ENCODE results near the gene VWDE. TPM values are rescaled to one million over a fixed set of nuclear protein-coding genes. Genes with fewer than 3 reads are reported as not detected.

The VWDE gene
- total RNA-seq, 1 experiment from 2014 or later, result not detected

- no peak for DNase-seq
- Histone ChIP-seq H3K79me2 (ENCODE audit: low read length) (no peaks in the 10 kb centered on the region), H4K20me1 (ENCODE audit: insufficient read depth, low read depth, low read length) (no peaks in the 10 kb centered on the region), H3K4me1 (ENCODE audit: low read length) (no peaks in the 10 kb centered on the region), H3K9me3 (ENCODE audit: low read length) (no peaks in the 10 kb centered on the region), H3K9ac (ENCODE audit: low read length) (no peak overlapping the region), H3K27me3 (ENCODE audit: low read length) (no peaks in the 10 kb centered on the region), H2AFZ (ENCODE audit: low read length) (no peak overlapping the region), H3K36me3 (ENCODE audit: insufficient read depth, low read length) (no peaks in the 10 kb centered on the region), H3K27ac (ENCODE audit: low read length) (no peak overlapping the region), H3K4me3 (ENCODE audit: low read length) (no peak overlapping the region), H3K4me2 (ENCODE audit: low read depth, low read length, poor library complexity, severe bottlenecking) (no peak overlapping the region), H3K9me2 (replicated peaks; ENCODE audit: insufficient read depth, low read length) (no peaks in the 10 kb centered on the region)
Measured at GRCh38 chr7:12287901-12288300, 115.8 kb downstream of the VWDE start.

GRCh38 chr7:12281038-12281437 lies 122.6 kb downstream of the VWDE start:
- no peaks in the 10 kb centered on the region for H3K79me2 ChIP-seq (ENCODE audit: low read length)
- H3K4me3 ChIP-seq (ENCODE audit: low read length), result no peak overlapping the region
- no peak overlapping the region for H3K4me2 ChIP-seq (ENCODE audit: low read depth, low read length, poor library complexity, severe bottlenecking)
- no peaks in the 10 kb centered on the region for H3K9me3 ChIP-seq (ENCODE audit: low read length)
- no peaks in the 10 kb centered on the region for H3K27me3 ChIP-seq (ENCODE audit: low read length)
- H4K20me1 ChIP-seq (ENCODE audit: insufficient read depth, low read depth, low read length), result no peaks in the 10 kb centered on the region
- DNase-seq, result no peak
- no peaks in the 10 kb centered on the region for H3K4me1 ChIP-seq (ENCODE audit: low read length)
- no peak overlapping the region for H3K9ac ChIP-seq (ENCODE audit: low read length)
- H3K27ac ChIP-seq (ENCODE audit: low read length), result no peak overlapping the region
- H2AFZ ChIP-seq (ENCODE audit: low read length), result no peak overlapping the region
- no peaks in the 10 kb centered on the region for H3K9me2 ChIP-seq (replicated peaks; ENCODE audit: insufficient read depth, low read length)
- no peaks in the 10 kb centered on the region for H3K36me3 ChIP-seq (ENCODE audit: insufficient read depth, low read length)

Other genes starting within 250 kb of the VWDE start
- 30.9 and 88.1 TPM in 2 replicates for gene TMEM106B, start 192.6 kb downstream of the VWDE start, total RNA-seq (2014; rRNA removed; shearing (Covaris generic); ENCODE audit: low replicate concordance)
- not detected in 2 replicates for gene SCIN, start 166.9 kb upstream of the VWDE start, total RNA-seq (2014; rRNA removed; shearing (Covaris generic); ENCODE audit: low replicate concordance)